Medulla oblongata (tissue), 1 donor: ENCODE measurements around the gene ZNF365.
"Not testable (repeated sequence)": the region's sequence is repeated elsewhere in the genome, so short reads cannot be mapped to it uniquely, and the experiment has no call there.

Experiments used
- DNase-seq: peaks from one replicate; pipeline ENCODE4 v3.0.0-alpha.2; 2015; ENCODE audit errors: extremely low spot score

The ZNF365 gene

DNA sequence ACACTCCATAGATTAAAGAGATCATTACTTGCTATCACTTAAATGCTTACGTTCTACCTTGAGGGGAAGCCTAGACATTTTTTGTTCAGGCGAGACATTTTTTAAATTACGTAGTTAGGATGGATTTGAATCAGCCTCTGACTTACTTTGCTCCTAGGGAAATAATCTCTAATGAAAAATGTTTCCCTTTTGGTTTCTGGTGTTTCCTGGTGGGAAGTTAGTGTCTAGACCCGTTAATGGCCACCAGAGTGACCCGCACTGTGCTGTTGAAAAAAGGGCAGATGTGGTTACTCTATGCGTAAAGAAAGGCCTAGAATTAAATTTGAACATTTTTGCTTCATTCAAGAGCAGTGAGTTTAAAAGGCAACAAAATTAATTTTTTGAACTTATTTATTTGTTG is 3.8 kb downstream of the ZNF365 start:
- DNase-seq: no peak

DNA sequence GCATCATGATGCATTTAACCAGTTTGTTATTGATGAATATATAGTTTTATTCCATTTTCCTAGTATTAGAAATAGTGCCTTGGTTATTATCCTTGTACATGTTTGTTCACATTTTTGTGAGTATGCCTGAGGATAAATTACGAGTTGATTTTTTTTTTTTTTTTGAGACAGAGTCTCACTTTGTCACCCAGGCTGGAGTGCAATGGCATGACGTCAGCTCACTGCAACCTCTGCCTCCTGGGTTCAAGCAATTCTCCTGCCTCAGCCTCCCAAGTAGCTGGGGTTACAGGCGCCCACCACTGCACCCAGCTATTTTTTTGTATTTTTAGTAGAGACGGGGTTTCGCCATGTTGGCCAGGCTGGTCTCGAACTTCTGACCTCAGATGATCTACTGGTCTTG is 4.7 kb downstream of the ZNF365 start:
- not testable (repeated sequence) for DNase-seq

- DNase-seq: peak; percentile 79
These were observed 5.2 kb downstream of the ZNF365 start for GRCh38 chr10:62379394-62379793.

DNA sequence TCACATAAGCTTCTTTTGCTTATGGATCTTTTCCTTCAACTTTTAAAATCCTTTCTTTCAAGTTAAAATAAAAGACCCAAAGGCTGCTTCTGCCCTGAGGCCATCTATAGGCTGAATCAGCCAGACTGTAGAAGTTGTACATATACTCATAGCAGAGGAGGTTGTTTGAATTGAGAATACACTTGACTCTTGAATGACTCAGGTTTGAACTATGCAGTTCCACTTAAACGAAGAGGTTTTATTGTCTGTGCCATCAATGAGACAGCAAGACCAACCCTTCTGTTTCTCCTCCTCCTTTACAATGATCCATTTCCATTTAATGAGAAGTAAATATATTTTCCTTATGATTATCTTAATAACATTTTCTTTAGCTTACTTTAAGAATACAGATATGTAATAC is 5.8 kb downstream of the ZNF365 start:
- DNase-seq: no peak

DNA sequence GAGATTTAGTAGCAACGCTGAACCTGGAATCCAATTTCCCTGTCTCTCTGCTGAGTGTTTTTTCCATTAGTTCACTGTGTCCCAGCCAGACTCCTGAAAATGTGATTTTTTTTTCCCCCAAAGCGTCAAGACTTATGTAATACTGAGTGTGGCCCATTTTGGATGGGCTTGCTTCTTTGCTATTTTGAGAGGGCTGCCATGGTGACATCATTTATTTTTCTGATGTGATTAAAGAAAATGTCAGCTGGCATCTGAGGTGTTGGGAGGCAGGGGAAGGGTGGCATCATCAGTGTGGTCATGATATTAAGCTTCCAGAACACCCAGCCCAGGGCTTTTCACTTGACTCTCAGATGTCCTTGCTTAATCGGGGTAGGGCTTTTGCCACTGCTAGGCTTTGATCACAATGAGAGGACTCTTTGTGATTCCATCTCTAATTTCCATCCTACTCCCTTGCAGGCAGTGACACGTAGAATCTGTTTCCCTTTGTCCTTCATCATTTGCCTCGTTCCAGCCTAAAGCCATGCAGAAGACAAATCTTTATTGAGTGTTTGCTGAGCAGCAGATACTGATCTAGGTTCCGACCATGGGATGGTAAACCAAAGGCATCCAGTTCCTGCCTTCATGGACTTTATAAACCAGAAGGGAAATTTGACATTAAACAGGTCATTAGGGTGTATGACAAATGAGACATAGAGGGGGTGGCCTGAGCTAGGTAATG is 7.4 kb downstream of the ZNF365 start:
- DNase-seq: peak; percentile 61

- DNase-seq: no peak
These were observed 8.7 kb downstream of the ZNF365 start for GRCh38 chr10:62382831-62383230.

DNA sequence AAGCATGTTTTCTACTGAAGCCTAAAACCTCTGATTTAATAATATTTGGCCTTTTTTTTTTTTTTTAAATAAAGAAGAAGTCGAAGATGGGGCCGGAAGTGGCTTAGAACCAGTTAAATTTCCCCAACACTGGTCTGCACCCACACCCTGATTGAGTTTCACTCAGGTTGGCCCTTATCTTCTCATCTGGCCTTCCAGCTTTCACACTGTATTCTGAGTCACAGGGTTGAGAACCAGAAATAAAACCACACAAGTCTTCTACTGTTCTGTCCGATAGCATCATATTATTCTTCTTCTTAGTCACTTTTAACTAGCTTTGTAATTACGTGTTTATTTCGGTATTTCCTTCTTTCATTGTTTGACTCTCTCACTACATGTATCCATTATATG is 9.9 kb downstream of the ZNF365 start:
- DNase-seq: peak; percentile 58

- no peak for DNase-seq
These were observed 10.4 kb downstream of the ZNF365 start for GRCh38 chr10:62384447-62385081.

GRCh38 chr10:62386356-62387320 is 12.5 kb downstream of the ZNF365 start:
- no peak for DNase-seq

DNA sequence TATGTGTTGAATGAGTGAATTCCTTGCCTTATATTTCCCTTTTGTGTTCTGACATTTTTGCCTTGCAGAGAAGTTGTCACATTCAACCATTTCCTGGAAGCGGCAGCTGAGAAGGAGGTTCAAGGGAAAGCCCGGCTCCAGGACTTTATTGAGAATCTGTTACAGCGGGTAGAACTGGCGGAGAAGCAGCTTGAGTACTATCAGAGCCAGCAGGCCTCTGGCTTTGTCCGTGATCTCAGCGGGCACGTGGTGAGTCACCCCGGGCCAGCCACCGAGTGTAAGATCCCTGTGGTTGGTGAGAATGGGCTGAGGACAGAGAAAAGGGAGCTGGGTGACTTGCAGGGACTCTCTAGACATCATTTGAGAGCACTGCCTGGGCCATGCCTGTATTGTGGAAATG is 14.2 kb downstream of the ZNF365 start:
- no peak for DNase-seq

- DNase-seq: no peak
These were observed 16.5 kb downstream of the ZNF365 start for GRCh38 chr10:62390497-62391176.

GRCh38 chr10:62393237-62393636 is 19.1 kb downstream of the ZNF365 start:
- no peak for DNase-seq

GRCh38 chr10:62394556-62395018 is 20.4 kb downstream of the ZNF365 start:
- no peak for DNase-seq

DNA sequence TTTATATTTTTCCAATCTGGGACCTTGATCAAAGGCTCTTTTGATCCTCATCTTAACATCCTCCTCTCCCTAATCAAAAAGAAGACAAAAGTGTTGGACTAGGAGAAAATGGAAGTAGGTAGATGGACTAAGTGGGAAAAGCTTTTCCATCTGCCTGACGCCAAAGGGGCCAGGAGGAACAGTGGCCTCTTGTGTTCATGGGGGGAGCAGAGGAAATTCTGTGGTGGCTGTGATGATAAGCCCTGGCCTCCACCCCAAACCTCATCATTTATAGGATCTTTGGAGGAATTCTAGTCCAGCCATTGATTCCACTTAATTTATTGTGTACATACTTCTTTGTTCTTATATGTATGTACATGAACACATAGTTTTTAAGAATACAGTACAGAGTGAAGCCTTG is 21.7 kb downstream of the ZNF365 start:
- no peak for DNase-seq

- DNase-seq: no peak
These were observed 22.7 kb downstream of the ZNF365 start for GRCh38 chr10:62396864-62397263.

- no peak for DNase-seq
These were observed 25.0 kb downstream of the ZNF365 start for GRCh38 chr10:62399211-62399610.

- DNase-seq: no peak
These were observed 28.3 kb downstream of the ZNF365 start for GRCh38 chr10:62402508-62402907.

- not testable (repeated sequence) for DNase-seq
These were observed 36.4 kb downstream of the ZNF365 start for GRCh38 chr10:62410528-62410927.

- not testable (repeated sequence) for DNase-seq
These were observed 36.8 kb downstream of the ZNF365 start for GRCh38 chr10:62410934-62411333.

DNA sequence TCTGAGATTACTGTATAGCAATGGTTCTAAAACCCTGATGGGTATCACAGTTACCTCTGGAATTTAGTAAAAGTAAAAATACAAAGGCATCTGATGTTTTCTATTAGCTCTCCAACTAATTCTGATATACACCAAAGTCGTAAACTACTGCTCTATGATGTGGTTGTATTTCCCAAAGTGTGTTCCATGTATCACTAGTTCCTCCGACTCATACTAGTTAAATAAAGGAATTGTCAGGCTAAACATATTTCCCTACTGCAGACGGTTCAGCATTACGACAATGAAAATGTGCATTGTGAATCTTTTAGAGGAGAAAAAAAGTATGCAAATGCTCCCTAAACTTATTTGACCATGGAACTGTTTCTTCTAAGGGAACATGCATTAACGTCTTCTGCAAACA is 38.9 kb downstream of the ZNF365 start:
- no peak for DNase-seq

- no peak for DNase-seq
These were observed 39.5 kb downstream of the ZNF365 start for GRCh38 chr10:62413652-62414051.

DNA sequence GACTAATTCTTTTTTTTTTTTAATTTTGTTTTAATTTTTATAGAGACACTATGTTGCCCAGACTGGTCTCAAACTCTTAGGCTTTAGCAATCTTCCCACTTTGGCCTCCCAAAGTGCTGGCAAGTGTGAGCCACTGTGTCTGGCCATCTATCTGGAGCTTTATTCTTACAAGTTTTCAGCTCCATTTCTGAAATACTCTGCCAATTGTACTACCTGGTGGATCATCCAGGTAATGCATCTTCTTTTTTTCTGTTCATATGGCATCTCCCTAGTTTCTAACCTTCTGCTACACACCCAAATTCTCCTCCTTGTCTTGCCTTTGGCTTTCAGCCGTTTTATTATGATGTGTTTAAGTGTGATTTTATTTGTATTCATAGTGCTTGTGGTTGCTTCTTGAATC is 40.2 kb downstream of the ZNF365 start:
- DNase-seq: no peak
